ENCODE results near the gene SGCB.

SGCB gene

DNA sequence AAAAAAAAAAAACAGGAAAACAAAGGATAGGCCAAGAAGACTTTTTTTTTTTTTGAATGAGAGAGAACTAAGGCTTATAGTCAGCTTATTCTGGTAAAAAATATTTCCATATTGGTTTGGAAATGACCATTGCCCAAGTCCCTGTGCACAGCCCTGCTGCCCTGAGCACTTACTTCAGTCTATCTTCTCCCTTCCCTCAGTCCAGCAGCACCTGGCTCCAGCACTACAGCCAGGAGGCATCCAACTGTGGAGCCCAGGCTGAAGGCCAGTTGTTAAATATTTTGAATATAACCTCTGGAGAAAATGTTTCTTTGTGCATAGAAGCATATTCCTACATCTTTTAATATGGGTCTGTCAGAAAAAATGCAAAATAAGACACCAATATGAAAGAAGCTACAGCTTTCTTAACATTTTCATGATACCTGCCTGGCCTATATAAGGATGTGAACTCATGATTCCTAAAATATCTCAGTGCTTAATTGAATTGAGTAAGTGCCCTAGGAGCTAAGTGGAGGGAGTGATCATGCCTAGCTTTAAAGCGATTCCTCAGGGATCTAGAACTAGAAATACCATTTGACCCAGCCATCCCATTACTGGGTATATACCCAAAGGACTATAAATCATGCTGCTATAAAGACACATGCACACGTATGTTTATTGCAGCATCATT, 32.4 kb downstream of the SGCB start:
- DNase-seq (ENCODE audit: insufficient read length, low spot score) (no peak), FAIRE-seq (no peak)
- no peak for TF ChIP-seq POLR2A (IDR thresholded peaks at IDR 0.05; ENCODE audit: low read depth, low read length)

DNA sequence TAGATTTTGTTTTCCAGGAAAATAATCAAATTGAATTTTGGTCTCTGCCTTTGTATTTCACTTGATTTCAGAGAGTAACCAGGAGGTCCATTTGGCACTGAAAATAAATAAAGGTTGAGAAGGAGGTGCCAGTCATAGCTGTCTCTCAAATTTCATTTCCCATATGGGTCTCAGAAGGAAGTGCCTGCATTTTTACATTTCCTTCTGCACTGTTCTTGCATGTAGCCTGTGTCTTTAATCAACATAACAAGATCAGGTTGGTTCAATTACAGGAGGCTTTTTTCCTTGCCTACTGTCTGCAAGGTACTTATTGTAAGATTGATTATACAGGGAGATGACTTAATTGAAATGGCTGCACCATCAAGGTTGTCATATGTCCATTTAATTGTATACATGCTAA, 33.7 kb downstream of the SGCB start:
- no peak for DNase-seq (ENCODE audit: insufficient read length, low spot score)
- FAIRE-seq: no peak
- no peak for TF ChIP-seq POLR2A (IDR thresholded peaks at IDR 0.05; ENCODE audit: low read depth, low read length)

DNA sequence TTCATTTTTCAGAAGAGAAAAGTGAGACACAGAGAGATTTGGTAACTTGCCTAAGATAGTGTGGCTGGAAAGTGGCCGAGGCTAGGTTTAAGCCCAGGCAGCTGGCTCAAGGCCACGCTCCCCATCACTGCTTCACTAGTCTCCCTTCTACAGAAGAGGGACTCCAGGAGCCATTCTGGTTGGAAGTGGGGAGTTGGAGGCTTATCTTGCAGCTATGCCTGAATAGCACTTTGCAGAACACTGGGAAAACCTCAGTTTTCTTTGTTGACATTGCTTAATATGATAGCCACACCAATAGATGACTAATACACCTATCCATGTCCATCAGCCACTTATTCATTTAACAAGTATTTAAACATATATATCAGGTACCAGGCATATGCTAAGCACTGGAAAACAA, 36.5 kb downstream of the SGCB start:
- TF ChIP-seq POLR2A (IDR thresholded peaks at IDR 0.05; ENCODE audit: low read depth, low read length): no peak
- DNase-seq (ENCODE audit: insufficient read length, low spot score) (no peak), FAIRE-seq (no peak)

DNA sequence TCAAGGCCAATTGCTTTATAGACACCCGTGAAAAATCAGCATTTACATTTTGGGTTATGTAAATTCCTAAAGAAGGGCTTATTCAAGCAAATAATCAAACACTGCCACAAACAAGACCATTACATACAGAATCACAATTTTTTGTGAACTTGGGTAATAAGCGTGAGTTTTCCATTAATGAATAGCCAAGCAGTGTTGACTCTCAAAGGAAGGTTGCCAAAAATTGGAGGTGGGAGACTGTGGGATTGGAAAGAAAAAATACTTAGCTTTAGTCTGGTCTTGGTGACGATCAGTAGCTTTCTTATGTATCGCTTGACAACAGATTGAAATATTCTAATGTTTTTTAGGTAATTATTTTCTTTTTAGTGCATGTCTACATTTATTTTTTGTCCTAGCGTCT, 38.8 kb downstream of the SGCB start:
- DNase-seq (ENCODE audit: insufficient read length, low spot score) (no peak), FAIRE-seq (no peak)
- no peak for TF ChIP-seq POLR2A (IDR thresholded peaks at IDR 0.05; ENCODE audit: low read depth, low read length)

DNA sequence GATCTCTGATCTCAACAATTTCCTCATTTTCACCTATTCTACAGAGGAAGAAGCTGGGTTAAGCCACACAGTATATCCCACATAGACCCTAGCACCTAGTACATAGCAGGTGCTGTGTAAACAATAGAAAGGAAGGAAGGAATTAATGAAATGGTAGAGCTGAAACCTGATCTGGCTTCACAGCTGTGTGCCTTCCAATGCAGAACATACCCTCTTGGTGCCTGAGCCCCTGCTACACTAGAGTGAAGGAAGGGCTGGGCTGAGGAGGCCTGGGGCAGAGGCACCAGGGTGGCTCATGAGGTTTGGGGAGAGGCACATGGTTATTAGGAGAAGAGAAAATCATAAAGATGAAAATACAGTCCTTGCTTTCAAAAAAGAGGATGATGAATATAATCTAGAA, 39.3 kb downstream of the SGCB start:
- DNase-seq (ENCODE audit: insufficient read length, low spot score) (no peak), FAIRE-seq (no peak)
- no peak for TF ChIP-seq POLR2A (IDR thresholded peaks at IDR 0.05; ENCODE audit: low read depth, low read length)

DNA sequence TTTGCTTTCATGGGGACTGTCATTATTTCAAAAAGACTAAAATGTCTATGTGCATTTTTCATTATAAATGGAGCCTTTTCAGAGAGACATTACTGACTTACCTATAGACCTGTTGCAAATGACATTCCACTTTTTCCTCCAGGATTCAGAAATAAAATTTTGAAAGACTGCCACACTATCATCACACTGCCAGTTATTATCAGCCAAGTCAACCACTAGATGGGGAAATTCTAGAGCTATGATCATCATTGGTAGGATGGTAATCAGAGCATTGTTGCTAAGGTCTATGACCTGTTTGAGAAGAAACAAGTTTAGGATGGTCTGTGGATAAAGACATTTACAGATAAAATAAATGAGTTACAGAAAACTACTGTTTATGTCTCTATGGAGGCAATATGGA, 40.5 kb downstream of the SGCB start:
- TF ChIP-seq POLR2A (IDR thresholded peaks at IDR 0.05; ENCODE audit: low read depth, low read length): no peak
- FAIRE-seq (no peak), DNase-seq (ENCODE audit: insufficient read length, low spot score) (no peak)

DNA sequence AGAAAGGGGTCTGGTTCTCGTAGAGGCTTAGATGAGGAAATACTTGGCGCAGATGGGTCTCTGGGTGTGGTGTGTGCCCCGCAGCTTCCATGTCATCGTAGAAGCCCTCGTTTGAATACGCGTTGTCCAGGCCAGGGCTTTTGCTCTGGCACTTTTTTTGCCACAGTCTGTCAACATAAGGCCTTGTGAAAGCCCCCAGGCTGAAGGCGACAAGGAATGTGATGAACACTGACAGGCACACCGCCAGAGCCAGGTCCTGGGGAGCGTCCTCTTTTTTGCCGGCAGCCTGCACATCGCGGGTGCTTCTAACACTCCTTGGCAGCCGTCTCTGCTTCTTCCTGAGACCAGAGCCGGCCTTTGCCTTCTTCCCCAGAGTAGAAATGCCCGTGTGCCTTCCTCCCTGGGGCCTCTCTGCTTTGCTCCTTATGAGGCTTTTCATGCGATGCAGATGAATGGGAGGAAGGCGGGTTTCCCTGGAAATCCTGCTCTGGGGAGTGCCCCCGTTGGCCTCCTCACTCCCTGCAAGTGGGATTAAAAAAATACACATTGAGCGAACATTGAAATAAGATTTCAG, 42.4 kb downstream of the SGCB start:
- FAIRE-seq: no peak
- no peak for TF ChIP-seq POLR2A (IDR thresholded peaks at IDR 0.05; ENCODE audit: low read depth, low read length)
- DNase-seq (ENCODE audit: insufficient read length, low spot score): no peak

Measured in H54 (cell line).